Subcutaneous abdominal adipose tissue (tissue), 5 donors: ENCODE measurements around the gene TMCO6.
"Not testable (repeated sequence)": the region's sequence is repeated elsewhere in the genome, so short reads cannot be mapped to it uniquely, and the experiment has no call there.

Experiments used
- H3K27ac ChIP-seq: one replicate; pipeline ENCODE4 v1.7.0; 2013; ENCODE audit warnings: low read depth, mild to moderate bottlenecking, inconsistent platforms, low read length, moderate library complexity
- H3K27me3 ChIP-seq, 5 donors: one replicate each; pipeline ENCODE4 v1.7.0; 2013; ENCODE audit warnings: low read length in 5 of 5, inconsistent platforms in 1 of 5; ENCODE audit not compliant: control insufficient read depth in 5 of 5, insufficient read depth in 4 of 5
- H3K36me3 ChIP-seq, 5 donors: one replicate each; pipeline ENCODE4 v1.7.0; 2013; ENCODE audit warnings: low read length in 5 of 5; ENCODE audit not compliant: control insufficient read depth in 5 of 5, insufficient read depth in 5 of 5
- H3K4me1 ChIP-seq, 5 donors: one replicate each; pipeline ENCODE4 v1.7.0; 2013; ENCODE audit warnings: low read length in 5 of 5, mild to moderate bottlenecking in 3 of 5, moderate library complexity in 1 of 5; ENCODE audit not compliant: control insufficient read depth in 5 of 5, insufficient read depth in 5 of 5
- H3K4me3 ChIP-seq, 5 donors: one replicate each; pipeline ENCODE4 v1.7.0; 2013; ENCODE audit warnings: low read length in 5 of 5, low read depth in 1 of 5
- H3K9ac ChIP-seq, 5 donors: one replicate each; pipeline ENCODE4 v1.7.0; 2013; ENCODE audit warnings: low read length in 5 of 5, mild to moderate bottlenecking in 4 of 5, moderate library complexity in 3 of 5
- H3K9me3 ChIP-seq, 5 donors: one replicate each; pipeline ENCODE4 v1.7.0; 2013; ENCODE audit warnings: low read length in 5 of 5; ENCODE audit not compliant: control insufficient read depth in 5 of 5
- donor health status: healthy.
- donor health status: healthy.
- donor health status: healthy.
- donor health status: healthy.
- donor health status: healthy.

TMCO6 gene

DNA sequence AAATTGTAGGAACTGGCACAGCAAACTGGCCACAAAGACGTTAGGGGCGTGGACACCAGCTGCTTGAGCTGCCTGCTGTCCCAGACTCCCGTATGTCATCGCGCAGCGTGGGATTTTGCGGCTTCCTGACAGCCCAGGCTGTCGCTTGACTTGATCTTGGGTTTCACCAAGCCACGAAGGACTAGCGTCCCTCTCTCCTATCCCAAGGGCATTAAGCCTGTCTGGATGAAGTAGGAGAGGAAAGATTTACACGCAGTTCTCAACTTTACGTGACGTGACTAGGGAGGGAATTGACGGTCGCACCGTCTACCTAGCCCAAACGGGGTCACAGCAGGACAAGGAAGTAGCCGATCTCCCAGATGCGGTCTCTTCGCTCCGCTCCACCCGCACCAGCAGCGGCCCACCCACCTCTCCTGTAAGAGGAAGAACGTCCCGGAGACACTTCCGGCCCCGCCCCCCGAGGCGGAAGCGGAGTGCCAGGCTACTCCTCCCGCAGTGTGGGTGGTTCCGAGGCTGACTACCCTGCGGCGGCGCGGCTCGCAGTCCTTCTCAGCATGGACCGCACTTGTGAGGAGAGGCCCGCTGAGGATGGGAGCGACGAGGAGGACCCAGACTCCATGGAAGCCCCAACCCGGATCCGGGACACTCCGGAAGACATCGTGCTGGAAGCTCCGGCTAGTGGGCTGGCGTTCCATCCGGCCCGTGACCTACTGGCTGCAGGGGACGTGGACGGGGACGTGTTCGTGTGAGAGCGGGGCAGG is 25.3 kb downstream of the TMCO6 start, which contains the start of gene WDR55:
TSS of gene WDR55 (plus strand) at position 546 of the 761 bp plus-strand sequence. CDS start at position 555, 9 bp downstream.
- Histone ChIP-seq H3K36me3 (peaks cover 20 to 65% (median 56%) of the 10 kb centered on the region in 5 donors), H3K4me3 (peak within 1 kb of the TSS; percentile 85 to 96 (median 92)), H3K9me3 (no peaks in the 10 kb centered on the region), H3K9ac (peak within 1 kb of the TSS; percentile 70 to 99 (median 87)), H3K4me1 (peaks cover 4 to 29% (median 21%) of the 10 kb centered on the region in 5 donors), H3K27me3 (no peaks in the 10 kb centered on the region), H3K27ac (peak within 1 kb of the TSS; percentile 92)

GRCh38 chr5:140671035-140671434 is 31.8 kb downstream of the TMCO6 start:
- Histone ChIP-seq H3K4me1 (peaks cover 0 to 13% (median 9%) of the 10 kb centered on the region in 5 donors), H3K36me3 (peaks cover 0 to 89% (median 63%) of the 10 kb centered on the region in 5 donors)
- not testable (repeated sequence) for H3K9me3 ChIP-seq, H3K4me3 ChIP-seq, H3K27me3 ChIP-seq, H3K27ac ChIP-seq, H3K9ac ChIP-seq

DNA sequence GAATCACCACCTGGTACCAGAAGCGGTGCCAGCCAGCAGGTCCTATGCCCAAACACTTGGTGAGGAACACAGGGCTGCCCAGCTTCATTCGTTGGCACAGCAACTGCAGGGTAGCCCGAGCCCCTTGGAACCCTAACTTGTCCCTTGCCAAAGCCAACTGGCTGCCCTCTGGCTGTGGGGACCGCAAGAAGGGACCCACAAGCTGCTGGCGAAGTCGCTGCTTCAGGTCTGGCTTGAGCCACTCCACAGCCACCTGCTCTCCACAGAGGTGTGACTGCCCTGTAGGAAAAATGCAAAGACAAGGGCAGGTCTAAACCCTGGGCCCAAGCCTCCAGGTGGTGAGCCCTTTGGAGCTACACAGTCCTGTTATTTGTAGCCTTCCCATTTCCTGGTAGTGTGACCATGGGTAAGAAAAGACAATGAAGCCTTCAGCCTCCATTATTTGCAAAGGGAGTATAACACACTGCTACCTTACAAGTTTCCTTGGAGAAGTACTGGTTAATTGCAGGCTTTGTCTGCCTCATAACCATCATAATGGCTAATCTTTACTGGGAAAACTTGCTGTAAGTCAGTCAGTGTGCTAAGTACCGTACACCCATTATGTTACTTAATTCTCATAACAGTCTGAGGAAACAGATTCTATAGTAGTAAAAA is 32.3 kb downstream of the TMCO6 start:
- Histone ChIP-seq H3K9me3 (no peaks in the 10 kb centered on the region), H3K4me1 (peaks cover 0 to 9% (median 6%) of the 10 kb centered on the region in 5 donors), H3K27me3 (no peaks in the 10 kb centered on the region), H3K9ac (no peak overlapping the region), H3K27ac (no peak overlapping the region), H3K36me3 (peaks cover 0 to 95% (median 68%) of the 10 kb centered on the region in 5 donors), H3K4me3 (no peak overlapping the region)

GRCh38 chr5:140672455-140673186 is 33.4 kb downstream of the TMCO6 start:
- Histone ChIP-seq H3K36me3 (peaks cover 0 to 97% (median 76%) of the 10 kb centered on the region in 5 donors), H3K4me3 (peak overlapping the region in 3 of 5 donors; percentile 16 to 39 (median 22)), H3K9me3 (no peaks in the 10 kb centered on the region)

DNA sequence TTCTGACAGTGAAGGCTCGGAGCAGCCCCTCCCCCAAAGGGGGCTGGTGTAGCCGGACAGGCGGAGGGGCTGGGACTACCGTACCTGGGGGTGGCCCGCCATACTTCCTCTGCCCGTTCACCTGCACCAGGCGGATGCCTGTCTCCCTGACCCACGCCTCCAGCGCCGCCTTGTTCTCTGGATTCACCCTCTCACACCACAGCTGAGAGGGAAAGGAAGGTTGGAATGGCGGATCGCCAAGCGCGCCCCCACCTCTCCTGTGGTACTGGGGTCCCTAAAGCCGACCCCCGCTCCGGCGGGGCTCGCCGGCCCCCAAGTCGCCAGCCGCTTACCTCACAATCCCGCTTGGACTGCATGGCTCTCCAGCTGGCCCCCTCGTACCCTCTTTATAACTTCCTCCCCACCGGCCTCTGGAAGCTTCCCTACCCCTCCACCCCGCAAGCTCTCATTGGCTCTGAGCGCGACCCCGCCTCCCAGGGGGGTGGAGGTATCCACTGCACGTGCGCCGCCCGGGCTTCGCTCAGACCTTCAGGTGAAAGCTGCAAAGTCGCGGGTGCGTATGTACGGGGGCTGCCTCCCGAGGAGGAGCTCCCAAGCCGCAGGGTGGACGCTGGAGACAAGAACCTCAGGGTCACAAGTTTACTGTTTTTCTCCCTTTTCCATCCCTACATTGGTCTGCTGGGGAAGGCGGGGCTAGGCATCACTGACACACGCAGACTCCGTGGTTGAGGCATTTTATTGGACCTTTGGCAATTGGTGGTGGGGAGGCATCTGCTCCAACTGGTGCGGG is 34.1 kb downstream of the TMCO6 start, which contains the start of gene DND1:
TSS of gene DND1 (minus strand) at position 390 of the 790 bp plus-strand sequence. CDS start at position 356, 34 bp downstream.
- H3K4me1 ChIP-seq: peaks cover 0 to 9% (median 4%) of the 10 kb centered on the region in 5 donors
- no peak within 1 kb of the TSS for H3K27ac ChIP-seq
- no peaks in the 10 kb centered on the region for H3K27me3 ChIP-seq
- no peak within 1 kb of the TSS for H3K9ac ChIP-seq
- H3K4me3 ChIP-seq: peak within 1 kb of the TSS in 3 of 5 donors; percentile 16 to 39 (median 22)
- peaks cover 0 to 94% (median 74%) of the 10 kb centered on the region in 5 donors for H3K36me3 ChIP-seq
- no peaks in the 10 kb centered on the region for H3K9me3 ChIP-seq

More at GRCh38 chr5:140672455-140673186, 33.4 kb downstream of the TMCO6 start:
- Histone ChIP-seq H3K4me1 (peaks cover 0 to 9% (median 4%) of the 10 kb centered on the region in 5 donors), H3K27me3 (no peaks in the 10 kb centered on the region), H3K9ac (no peak overlapping the region), H3K27ac (no peak overlapping the region)

DNA sequence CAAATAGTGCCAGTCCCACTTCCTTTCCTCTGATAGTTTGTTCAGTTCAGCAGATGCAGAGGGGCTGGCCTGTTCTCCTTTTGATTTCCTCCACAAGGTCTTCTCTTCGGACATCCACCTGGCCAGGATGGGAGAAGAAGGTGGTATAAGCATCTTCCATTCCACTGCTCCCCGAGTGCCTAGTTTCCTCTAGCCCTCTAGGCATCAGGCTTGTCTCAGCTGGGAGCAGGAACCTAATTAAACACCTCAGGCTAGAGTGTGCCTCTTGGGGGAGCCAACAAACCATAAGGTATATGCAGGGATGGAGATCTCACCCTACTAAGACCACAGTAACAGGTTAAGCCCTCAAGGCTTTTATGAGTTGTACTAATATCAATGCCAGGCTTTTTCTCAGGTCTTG is 35.0 kb downstream of the TMCO6 start:
- no peaks in the 10 kb centered on the region for H3K9me3 ChIP-seq
- peaks cover 0 to 92% (median 72%) of the 10 kb centered on the region in 5 donors for H3K36me3 ChIP-seq
- no peak overlapping the region for H3K27ac ChIP-seq
- H3K27me3 ChIP-seq: no peaks in the 10 kb centered on the region
- no peak overlapping the region for H3K4me3 ChIP-seq
- H3K9ac ChIP-seq: no peak overlapping the region
- H3K4me1 ChIP-seq: peaks cover 0 to 9% (median 4%) of the 10 kb centered on the region in 5 donors

DNA sequence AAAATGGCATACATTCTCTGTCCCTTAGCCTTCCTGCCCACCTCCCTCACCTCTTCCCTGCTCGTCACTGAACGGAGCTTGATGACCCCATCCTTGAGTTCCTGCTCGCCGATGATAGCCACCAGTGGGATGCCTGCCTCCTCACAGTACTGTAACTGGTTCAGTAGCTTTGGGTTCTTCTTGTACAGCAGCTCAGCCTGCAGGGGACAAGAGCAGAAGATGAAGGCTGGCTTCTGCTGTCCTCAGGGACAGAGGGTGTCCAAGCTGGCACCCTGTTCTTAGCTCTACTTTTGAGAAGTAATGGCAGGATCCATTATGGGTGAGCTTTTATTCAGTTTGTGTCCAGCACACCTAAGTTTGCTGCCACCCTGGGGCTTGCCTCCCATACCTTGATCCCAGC is 35.4 kb downstream of the TMCO6 start:
- peaks cover 0 to 92% (median 72%) of the 10 kb centered on the region in 5 donors for H3K36me3 ChIP-seq
- H3K27me3 ChIP-seq: no peaks in the 10 kb centered on the region
- no peaks in the 10 kb centered on the region for H3K9me3 ChIP-seq
- H3K27ac ChIP-seq: no peak overlapping the region
- H3K4me1 ChIP-seq: peaks cover 0 to 9% (median 4%) of the 10 kb centered on the region in 5 donors
- no peak overlapping the region for H3K9ac ChIP-seq
- no peak overlapping the region for H3K4me3 ChIP-seq

GRCh38 chr5:140677947-140678346 is 38.7 kb downstream of the TMCO6 start:
- Histone ChIP-seq H3K9me3 (no peaks in the 10 kb centered on the region), H3K27me3 (no peaks in the 10 kb centered on the region), H3K9ac (no peak overlapping the region), H3K4me1 (peaks cover 0 to under 1% (median 0%) of the 10 kb centered on the region in 5 donors), H3K4me3 (no peak overlapping the region), H3K36me3 (peaks cover 8 to 83% (median 71%) of the 10 kb centered on the region in 5 donors), H3K27ac (no peak overlapping the region)

DNA sequence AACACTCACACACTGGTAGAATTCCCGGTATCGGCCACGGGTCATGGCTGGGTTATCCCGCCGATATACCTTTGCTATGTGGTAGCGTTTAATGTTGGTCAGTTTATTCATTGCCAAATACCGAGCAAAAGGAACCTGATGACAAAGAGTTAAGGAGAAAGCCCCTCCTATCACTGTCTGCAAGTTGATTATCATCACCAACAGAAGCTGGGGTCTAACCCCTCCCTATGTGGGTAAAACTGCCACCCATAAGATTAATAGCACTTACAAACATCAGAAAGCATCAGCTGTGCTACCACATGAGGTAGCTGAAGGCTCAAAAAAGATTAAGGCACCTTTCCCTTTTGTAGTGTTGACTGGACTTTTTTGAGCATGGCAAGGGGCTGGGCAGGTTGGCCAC is 39.7 kb downstream of the TMCO6 start:
- Histone ChIP-seq H3K9ac (no peak overlapping the region), H3K36me3 (peaks cover 8 to 80% (median 66%) of the 10 kb centered on the region in 5 donors), H3K9me3 (no peaks in the 10 kb centered on the region), H3K4me1 (no peaks in the 10 kb centered on the region), H3K27me3 (no peaks in the 10 kb centered on the region), H3K27ac (no peak overlapping the region), H3K4me3 (no peak overlapping the region)
